Naive thymus-derived CD4-positive, alpha-beta T cell (primary cell): ENCODE results near the gene TGFBRAP1. TPM values are rescaled to one million over a fixed set of nuclear protein-coding genes. Genes with fewer than 3 reads are reported as not detected.
"Not testable (repeated sequence)": the region's sequence is repeated elsewhere in the genome, so short reads cannot be mapped to it uniquely, and the experiment has no call there.

ENCODE experiments used
- ATAC-seq: fragments of 150-1000 bp; cut with Tn5 transposase; 2 replicates; pipeline ENCODE4 v1.10.0; 2021; ENCODE audit warnings: mild to moderate bottlenecking, moderate library complexity
- CTCF ChIA-PET: fragments of 350-600 bp; sonication (Branson Sonifier 250); formaldehyde crosslinking; loops from one replicate; lab custom pipeline; 2021; ENCODE audit warnings: antibody characterized with exemption; lab: Charles Lee
- POLR2A ChIA-PET: fragments of 350-600 bp; sonication (Branson Sonifier 250); formaldehyde crosslinking; loops from one replicate; lab custom pipeline; 2021; ENCODE audit warnings: antibody characterized with exemption, inconsistent platforms; lab: Charles Lee
- DNase-seq, 9 donors: peaks; one replicate each; pipeline versions ENCODE4 v3.0.0 to v3.0.0-alpha.2; 2020 to 2022; ENCODE audit warnings: mixed read lengths in 1 of 9
- H3K27ac ChIP-seq: one replicate; pipeline ENCODE4 v1.7.0; 2013; ENCODE audit warnings: mild to moderate bottlenecking, low read depth, low read length, moderate library complexity
- H3K27me3 ChIP-seq, 2 donors: one replicate each; pipeline ENCODE4 v1.7.0; 2013; ENCODE audit warnings: low read length in 2 of 2, mild to moderate bottlenecking in 2 of 2, moderate library complexity in 2 of 2; ENCODE audit not compliant: control insufficient read depth in 2 of 2, insufficient read depth in 2 of 2
- H3K36me3 ChIP-seq, 3 experiments: 1 replicate in 2 of 3; 2 replicates in 1 of 3; pipeline ENCODE4 v1.7.0; 2013; ENCODE audit warnings: low read length in 3 of 3, mild to moderate bottlenecking in 3 of 3, moderate library complexity in 1 of 3; ENCODE audit not compliant: insufficient read depth in 3 of 3, control insufficient read depth in 2 of 3
- H3K4me1 ChIP-seq, 2 donors: one replicate each; pipeline ENCODE4 v1.7.0; 2013; ENCODE audit warnings: low read length in 2 of 2, mild to moderate bottlenecking in 2 of 2, moderate library complexity in 1 of 2; ENCODE audit not compliant: control insufficient read depth in 2 of 2, insufficient read depth in 2 of 2
- H3K4me3 ChIP-seq: 2 replicates; pipeline ENCODE4 v1.7.0; 2013; ENCODE audit warnings: mild to moderate bottlenecking, low read length
- H3K9me3 ChIP-seq, 3 experiments: 1 replicate in 2 of 3; 2 replicates in 1 of 3; pipeline ENCODE4 v1.7.0; 2013; ENCODE audit warnings: low read length in 3 of 3; ENCODE audit not compliant: control insufficient read depth in 2 of 3
- H3K27ac Mint-ChIP-seq, 9 donors: one replicate each; pipeline ENCODE4 v1.8.0; 2020 to 2022; ENCODE audit warnings: mixed read lengths in 9 of 9, mild to moderate bottlenecking in 8 of 9, moderate library complexity in 5 of 9, inconsistent platforms in 2 of 9
- H3K27me3 Mint-ChIP-seq, 5 donors: one replicate each; pipeline ENCODE4 v1.8.0; 2021 to 2022; ENCODE audit warnings: mixed read lengths in 5 of 5, mild to moderate bottlenecking in 1 of 5
- H3K36me3 Mint-ChIP-seq, 5 donors: one replicate each; pipeline ENCODE4 v1.8.0; 2020 to 2022; ENCODE audit warnings: mixed read lengths in 5 of 5, mild to moderate bottlenecking in 3 of 5, inconsistent platforms in 1 of 5
- H3K4me1 Mint-ChIP-seq, 7 donors: one replicate each; pipeline ENCODE4 v1.8.0; 2020 to 2022; ENCODE audit warnings: mixed read lengths in 7 of 7, mild to moderate bottlenecking in 3 of 7, inconsistent platforms in 1 of 7
- H3K4me3 Mint-ChIP-seq, 10 donors: one replicate each; pipeline ENCODE4 v1.8.0; 2020 to 2022; ENCODE audit warnings: mild to moderate bottlenecking in 10 of 10, mixed read lengths in 10 of 10, moderate library complexity in 6 of 10, inconsistent platforms in 2 of 10
- H3K9me3 Mint-ChIP-seq, 11 donors: one replicate each; pipeline ENCODE4 v1.8.0; 2020 to 2022; ENCODE audit warnings: mixed read lengths in 11 of 11, mild to moderate bottlenecking in 4 of 11, inconsistent platforms in 1 of 11, moderate library complexity in 1 of 11
- intact Hi-C, 2 donors: fragments of 100-400 bp; cut with micrococcal nuclease; formaldehyde crosslinking; loops; one replicate each; pipeline ENCODE4 v1.15.1; 2023
- polyA plus RNA-seq, 2 donors: library from polyadenylated mRNA; unstranded; fragments of 300-500 nt; fragmentation: Illumina TruSeq; gene quantifications; one replicate each; pipeline ENCODE4 v1.2.3, GENCODE V29; 2021
- total RNA-seq, 6 experiments: library from RNA in 5 of 6; stranded (reverse) in 5 of 6; gene quantifications; 1 replicate in 5 of 6; 2 replicates in 1 of 6; pipeline ENCODE4 v1.2.3 and lab custom pipeline; 2021 to 2026

The TGFBRAP1 gene
- total and polyA plus RNA-seq, 7 experiments from 2014 or later, result 18.0 to 28.3 (median 21.6) TPM

- no peaks in the 10 kb centered on the region for H3K4me1 ChIP-seq
- no peaks in the 10 kb centered on the region for H3K27me3 ChIP-seq
- Mint-ChIP-seq H3K36me3 (peaks cover 0 to 4% (median 0%) of the 10 kb centered on the region in 5 donors), H3K4me3 (no peak overlapping the region), H3K27me3 (peaks cover 0 to 5% (median 3%) of the 10 kb centered on the region in 5 donors), H3K9me3 (peaks cover 0 to 8% (median 0%) of the 10 kb centered on the region in 11 donors), H3K27ac (no peak overlapping the region), H3K4me1 (peaks cover 0 to 2% (median 0%) of the 10 kb centered on the region in 7 donors)
- DNase-seq (no peak), ATAC-seq (no peak)
- no peaks in the 10 kb centered on the region for H3K36me3 ChIP-seq
- intact Hi-C loops, result no loop called here
- ChIA-PET POLR2A (no interaction called here), CTCF (interaction anchor here (0.7 kb wide), 1 partner anchor 10 kb away, joined by 3 read pairs; no protein-coding TSS in a partner anchor)
- no peak overlapping the region for H3K27ac ChIP-seq
- no peak overlapping the region for H3K4me3 ChIP-seq
- no peaks in the 10 kb centered on the region for H3K9me3 ChIP-seq
Measured at GRCh38 chr2:105255979-105256378, 73.6 kb downstream of the TGFBRAP1 start.

DNA sequence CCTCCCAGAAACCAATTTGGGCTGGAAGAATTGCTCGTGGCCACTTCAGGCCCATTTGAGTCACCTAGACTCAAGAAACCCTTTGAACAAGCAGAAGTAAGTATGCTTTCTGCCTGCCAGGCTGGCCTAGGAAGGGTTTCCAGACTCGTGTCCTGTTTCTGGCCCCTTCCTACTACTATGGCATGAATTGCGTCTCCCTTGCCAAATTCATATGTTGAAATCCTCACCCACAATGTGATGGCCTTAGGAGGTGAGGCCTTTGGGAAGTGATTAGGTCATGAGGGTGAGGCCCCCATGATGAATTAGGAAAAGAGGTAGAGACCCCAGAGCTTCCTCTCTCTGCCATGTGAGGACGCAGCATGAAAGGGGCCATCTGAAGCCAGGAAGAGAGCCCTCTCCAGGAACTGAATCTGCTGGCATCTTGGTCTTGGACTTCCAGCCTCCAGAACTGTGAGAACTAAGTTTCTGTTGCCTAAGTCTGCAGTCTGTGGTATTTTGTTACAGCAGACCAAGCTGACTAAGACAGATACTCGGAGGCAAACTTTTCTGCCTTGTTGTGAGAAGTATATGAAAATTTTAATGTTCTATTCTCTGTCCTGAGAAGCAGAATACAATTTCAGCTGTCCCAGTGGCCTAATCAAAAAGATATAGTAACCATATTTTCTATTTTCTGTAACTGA is 74.9 kb downstream of the TGFBRAP1 start:
- Mint-ChIP-seq H3K36me3 (peaks cover 0 to 5% (median 0%) of the 10 kb centered on the region in 5 donors), H3K4me1 (peaks cover 0 to 2% (median 0%) of the 10 kb centered on the region in 7 donors), H3K27ac (no peak overlapping the region), H3K4me3 (no peak overlapping the region), H3K27me3 (peaks cover 0 to 5% (median 3%) of the 10 kb centered on the region in 5 donors), H3K9me3 (peaks cover 0 to 8% (median 0%) of the 10 kb centered on the region in 11 donors)
- Histone ChIP-seq H3K4me3 (no peak overlapping the region), H3K27me3 (no peaks in the 10 kb centered on the region), H3K27ac (no peak overlapping the region), H3K9me3 (no peaks in the 10 kb centered on the region), H3K36me3 (no peaks in the 10 kb centered on the region), H3K4me1 (no peaks in the 10 kb centered on the region)
- intact Hi-C loops, result no loop called here
- ChIA-PET CTCF (no interaction called here), POLR2A (no interaction called here)
- DNase-seq (no peak), ATAC-seq (no peak)

DNA sequence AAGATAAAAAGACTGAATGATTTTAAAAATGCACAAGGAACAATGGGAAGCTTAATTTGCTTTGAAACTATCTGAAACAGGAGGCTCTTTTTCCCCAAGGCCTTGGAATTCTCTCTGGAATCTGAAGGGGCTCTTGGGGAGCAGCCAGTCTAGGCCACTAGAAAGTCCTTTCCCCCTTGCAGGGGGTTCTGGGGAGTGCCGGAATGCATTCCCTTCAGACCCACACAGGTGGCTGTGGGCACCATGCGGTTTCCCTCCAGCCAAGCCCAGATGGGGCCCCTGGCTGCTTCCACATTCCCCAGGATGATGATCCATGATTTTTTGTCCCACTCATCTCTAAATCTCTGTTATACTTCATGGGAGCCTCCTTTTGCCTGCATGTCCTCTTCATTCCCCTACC is 77.3 kb downstream of the TGFBRAP1 start:
- ChIA-PET CTCF (interaction anchor here (0.5 kb wide), 1 partner anchor 15 kb away, joined by 5 read pairs; no protein-coding TSS in a partner anchor), POLR2A (no interaction called here)
- intact Hi-C loops, result no loop called here
- H3K4me3 ChIP-seq, result no peak overlapping the region
- no peak overlapping the region for H3K4me3 Mint-ChIP-seq
- H3K9me3 ChIP-seq, result no peaks in the 10 kb centered on the region
- H3K36me3 ChIP-seq, result no peaks in the 10 kb centered on the region
- DNase-seq, result no peak
- peaks cover 0 to 5% (median 0%) of the 10 kb centered on the region in 5 donors for H3K27me3 Mint-ChIP-seq
- no peaks in the 10 kb centered on the region for H3K27me3 ChIP-seq
- no peaks in the 10 kb centered on the region for H3K4me1 ChIP-seq
- H3K27ac Mint-ChIP-seq, result no peak overlapping the region
- peaks cover 0 to 8% (median 0%) of the 10 kb centered on the region in 11 donors for H3K9me3 Mint-ChIP-seq
- no peak for ATAC-seq
- peaks cover 0 to 2% (median 0%) of the 10 kb centered on the region in 7 donors for H3K4me1 Mint-ChIP-seq
- H3K36me3 Mint-ChIP-seq, result peaks cover 0 to 5% (median 2%) of the 10 kb centered on the region in 5 donors
- H3K27ac ChIP-seq, result no peak overlapping the region

- H3K9me3 ChIP-seq, H3K4me3 ChIP-seq, ATAC-seq, POLR2A ChIA-PET, H3K27ac ChIP-seq, intact Hi-C loops, H3K4me1 Mint-ChIP-seq, H3K27me3 ChIP-seq, H3K4me1 ChIP-seq, H3K27me3 Mint-ChIP-seq, DNase-seq, H3K36me3 Mint-ChIP-seq, CTCF ChIA-PET, H3K27ac Mint-ChIP-seq, H3K4me3 Mint-ChIP-seq, H3K9me3 Mint-ChIP-seq, H3K36me3 ChIP-seq: not testable (repeated sequence)
Measured at GRCh38 chr2:105251016-105251648, 78.4 kb downstream of the TGFBRAP1 start.

DNA sequence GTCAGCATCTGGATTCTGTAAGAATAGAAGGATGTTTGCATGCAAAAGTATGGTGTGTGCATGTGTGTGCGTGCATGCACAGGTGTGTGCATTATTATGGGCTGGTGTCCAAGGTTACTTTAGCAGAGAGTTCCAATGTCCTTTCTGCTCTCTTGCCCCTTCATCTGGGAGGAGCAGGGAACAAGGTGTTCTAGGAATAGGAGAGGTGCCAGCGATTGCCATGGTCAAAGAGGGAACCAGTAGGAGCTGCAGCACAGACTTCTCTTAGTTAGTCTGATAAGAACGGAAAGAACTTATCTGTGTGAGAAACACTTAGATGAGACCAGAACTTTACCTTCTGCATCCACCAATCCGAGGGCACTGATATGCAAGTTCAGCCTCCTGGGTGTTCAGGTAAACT is 79.6 kb downstream of the TGFBRAP1 start:
- intact Hi-C loops, result no loop called here
- CTCF ChIA-PET, result no interaction called here
- no peak for DNase-seq

DNA sequence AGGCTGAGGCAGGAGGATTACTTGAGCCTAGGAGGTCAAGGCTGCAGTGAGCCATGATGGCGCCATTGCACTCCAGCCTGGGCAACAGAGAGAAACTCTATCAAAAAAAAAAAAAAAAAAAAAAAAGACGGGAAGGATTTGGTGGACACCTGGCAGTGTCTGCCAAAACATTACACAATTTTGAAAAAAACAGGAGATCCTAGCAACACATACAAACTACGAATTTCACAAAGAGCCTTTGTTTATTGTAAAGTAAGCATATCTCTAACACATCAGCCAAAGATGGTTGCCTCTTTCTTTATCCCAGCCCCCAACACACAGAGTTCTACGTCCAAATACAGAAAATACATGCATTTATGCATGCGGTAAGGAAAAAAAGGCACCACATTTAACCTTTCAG is 80.4 kb downstream of the TGFBRAP1 start:
- H3K4me1 ChIP-seq, result no peaks in the 10 kb centered on the region

More for the DNA sequence above, 79.6 kb downstream of the TGFBRAP1 start:
- Histone ChIP-seq H3K27me3 (no peaks in the 10 kb centered on the region), H3K27ac (no peak overlapping the region), H3K36me3 (no peaks in the 10 kb centered on the region), H3K9me3 (no peaks in the 10 kb centered on the region), H3K4me3 (no peak overlapping the region), H3K4me1 (no peaks in the 10 kb centered on the region)
- peaks cover 0 to 8% (median 0%) of the 10 kb centered on the region in 11 donors for H3K9me3 Mint-ChIP-seq
- H3K36me3 Mint-ChIP-seq, result peaks cover 0 to 5% (median 4%) of the 10 kb centered on the region in 5 donors
- POLR2A ChIA-PET, result no interaction called here
- ATAC-seq, result no peak
- H3K27ac Mint-ChIP-seq, result no peak overlapping the region
- no peak overlapping the region for H3K4me3 Mint-ChIP-seq
- H3K4me1 Mint-ChIP-seq, result no peaks in the 10 kb centered on the region
- H3K27me3 Mint-ChIP-seq, result peaks cover 0 to 3% (median 0%) of the 10 kb centered on the region in 5 donors

More for the DNA sequence above, 80.4 kb downstream of the TGFBRAP1 start:
- Histone ChIP-seq H3K9me3 (no peaks in the 10 kb centered on the region), H3K27ac (no peak overlapping the region), H3K4me3 (no peak overlapping the region), H3K27me3 (no peaks in the 10 kb centered on the region), H3K36me3 (no peaks in the 10 kb centered on the region)
- peaks cover 0 to 5% (median 4%) of the 10 kb centered on the region in 5 donors for H3K36me3 Mint-ChIP-seq
- H3K4me3 Mint-ChIP-seq, result no peak overlapping the region
- intact Hi-C loops, result no loop called here
- DNase-seq (no peak), ATAC-seq (no peak)
- no peaks in the 10 kb centered on the region for H3K4me1 Mint-ChIP-seq
- ChIA-PET POLR2A (no interaction called here), CTCF (no interaction called here)
- H3K27ac Mint-ChIP-seq, result no peak overlapping the region
- peaks cover 0 to 8% (median 0%) of the 10 kb centered on the region in 11 donors for H3K9me3 Mint-ChIP-seq
- H3K27me3 Mint-ChIP-seq, result peaks cover 0 to 3% (median 0%) of the 10 kb centered on the region in 5 donors
